Thoracic aorta (tissue), 2 donors: ENCODE data around the gene ADARB2. TPM values are rescaled to one million over a fixed set of nuclear protein-coding genes. Genes with fewer than 3 reads are reported as not detected.

Source experiments
- ATAC-seq: fragments of 150-250 bp; one replicate; pipeline ENCODE4 v1.8.0; 2017; ENCODE audit warnings: low read depth; ENCODE audit not compliant: insufficient number of reproducible peaks, low FRiP score
- DNase-seq: peaks from one replicate; pipeline ENCODE4 v3.0.0-alpha.2; 2020; ENCODE audit warnings: low spot score
- H3K27ac ChIP-seq, 2 donors: fragments of 200-600 bp; sonication (generic); 1 replicate in 1 of 2; 2 replicates in 1 of 2; pipeline ENCODE4 v1.5.1; 2016; ENCODE audit warnings: mild to moderate bottlenecking in 2 of 2, moderate library complexity in 2 of 2
- H3K27me3 ChIP-seq: fragments of 200-600 bp; sonication (generic); replicated peaks from 2 replicates; pipeline ENCODE4 v1.6.0; 2016; ENCODE audit warnings: mild to moderate bottlenecking; ENCODE audit not compliant: insufficient read depth
- H3K36me3 ChIP-seq: fragments of 200-600 bp; sonication (generic); one replicate; pipeline ENCODE4 v1.5.1; 2016
- H3K4me1 ChIP-seq, 2 donors: fragments of 200-600 bp; sonication (generic); 1 replicate in 1 of 2; 2 replicates in 1 of 2; pipeline versions ENCODE4 v1.5.1 to v1.6.0; 2016; ENCODE audit warnings: low read depth in 2 of 2, mild to moderate bottlenecking in 1 of 2; ENCODE audit not compliant: control insufficient read depth in 1 of 2
- H3K4me3 ChIP-seq: fragments of 200-600 bp; sonication (generic); 2 replicates; pipeline ENCODE4 v1.5.1; 2016; ENCODE audit warnings: mild to moderate bottlenecking
- H3K9me3 ChIP-seq: fragments of 200-600 bp; sonication (generic); 2 replicates; pipeline ENCODE4 v1.5.1; 2016
- CTCF ChIP-seq: fragments of 200-600 bp; sonication (generic); IDR thresholded peaks from one replicate; pipeline ENCODE4 v1.5.1; 2019; ENCODE audit warnings: antibody characterized with exemption
- total RNA-seq, 2 donors: library from RNA; depleted of rRNA; stranded (reverse); fragments of >200 nt; gene quantifications; one replicate each; pipeline versions ENCODE4 v1.1.0 to v1.2.3, GENCODE V29; 2016

The ADARB2 gene
- total RNA-seq, 2 donors from 2014 or later = 0.71 to 3.1 TPM

- no peaks in the 10 kb centered on the region for H3K4me1 ChIP-seq
- H3K4me3 ChIP-seq = no peak overlapping the region
- H3K27ac ChIP-seq = no peak overlapping the region
- no peaks in the 10 kb centered on the region for H3K9me3 ChIP-seq
- ATAC-seq = no peak
- no peaks in the 10 kb centered on the region for H3K27me3 ChIP-seq
- no peak for DNase-seq
- TF ChIP-seq CTCF = no peak
- H3K36me3 ChIP-seq = no peaks in the 10 kb centered on the region
Observed at GRCh38 chr10:1474376-1475097, 262.8 kb downstream of the ADARB2 start.

- TF ChIP-seq CTCF = no peak
- no peak overlapping the region for H3K27ac ChIP-seq
- ATAC-seq (no peak), DNase-seq (no peak)
- H3K4me3 ChIP-seq = no peak overlapping the region
- no peaks in the 10 kb centered on the region for H3K27me3 ChIP-seq
- H3K36me3 ChIP-seq = no peaks in the 10 kb centered on the region
- no peaks in the 10 kb centered on the region for H3K4me1 ChIP-seq
- no peaks in the 10 kb centered on the region for H3K9me3 ChIP-seq
Observed at GRCh38 chr10:1473874-1474273, 263.5 kb downstream of the ADARB2 start.

GRCh38 chr10:1472178-1472958 is 265.0 kb downstream of the ADARB2 start:
- no peaks in the 10 kb centered on the region for H3K4me1 ChIP-seq
- no peak for ATAC-seq
- no peak for TF ChIP-seq CTCF
- H3K9me3 ChIP-seq = no peaks in the 10 kb centered on the region
- H3K36me3 ChIP-seq = no peaks in the 10 kb centered on the region
- H3K27me3 ChIP-seq = no peaks in the 10 kb centered on the region
- H3K27ac ChIP-seq = no peak overlapping the region
- H3K4me3 ChIP-seq = no peak overlapping the region
- no peak for DNase-seq

GRCh38 chr10:1468811-1469210 is 268.5 kb downstream of the ADARB2 start:
- ATAC-seq (no peak), DNase-seq (no peak)
- no peak for TF ChIP-seq CTCF
- Histone ChIP-seq H3K4me1 (no peaks in the 10 kb centered on the region), H3K9me3 (no peaks in the 10 kb centered on the region), H3K36me3 (no peaks in the 10 kb centered on the region), H3K27ac (no peak overlapping the region), H3K27me3 (no peaks in the 10 kb centered on the region), H3K4me3 (no peak overlapping the region)

- ATAC-seq (no peak), DNase-seq (no peak)
- no peak overlapping the region for H3K27ac ChIP-seq
- H3K27me3 ChIP-seq = no peaks in the 10 kb centered on the region
- H3K4me1 ChIP-seq = no peaks in the 10 kb centered on the region
- TF ChIP-seq CTCF = no peak
- H3K9me3 ChIP-seq = no peaks in the 10 kb centered on the region
- H3K36me3 ChIP-seq = no peaks in the 10 kb centered on the region
- no peak overlapping the region for H3K4me3 ChIP-seq
Observed at GRCh38 chr10:1467334-1468076, 269.8 kb downstream of the ADARB2 start.
